GM21825 (cell line): Measurements from ENCODE around the gene DNPEP.
A peak's percentile ranks its signal among the peaks of the same experiment; 100 is the strongest.

ENCODE experiments used
- ATAC-seq: cut with Tn5 transposase; IDR thresholded peaks from one replicate; pipeline ENCODE4 v1.9.1; 2021; ENCODE audit warnings: mild to moderate bottlenecking, moderate library complexity; ENCODE audit not compliant: unreplicated experiment

The DNPEP gene

GRCh38 chr2:219368690-219369191 is 19.0 kb downstream of the DNPEP start:
- no peak for ATAC-seq

- ATAC-seq, result peak; percentile 89
Measured at GRCh38 chr2:219362524-219363164, 25.1 kb downstream of the DNPEP start.

GRCh38 chr2:219362072-219362471 is 25.6 kb downstream of the DNPEP start:
- no peak for ATAC-seq

GRCh38 chr2:219358170-219359075 is 29.3 kb downstream of the DNPEP start:
- no peak for ATAC-seq

GRCh38 chr2:219356834-219357233 is 30.9 kb downstream of the DNPEP start:
- no peak for ATAC-seq

GRCh38 chr2:219354582-219354981 is 33.1 kb downstream of the DNPEP start:
- no peak for ATAC-seq

- no peak for ATAC-seq
Measured at GRCh38 chr2:219353129-219353528, 34.6 kb downstream of the DNPEP start.

GRCh38 chr2:219352448-219353023 is 35.2 kb downstream of the DNPEP start:
- no peak for ATAC-seq

- no peak for ATAC-seq
Measured at GRCh38 chr2:219350710-219351221, 36.9 kb downstream of the DNPEP start.

GRCh38 chr2:219350215-219350614 is 37.5 kb downstream of the DNPEP start:
- no peak for ATAC-seq

- no peak for ATAC-seq
Measured at GRCh38 chr2:219344751-219345430, 42.8 kb downstream of the DNPEP start.

- ATAC-seq, result no peak
Measured at GRCh38 chr2:219335373-219335786, 52.3 kb downstream of the DNPEP start.

- ATAC-seq, result no peak
Measured at GRCh38 chr2:219334076-219334475, 53.6 kb downstream of the DNPEP start.

GRCh38 chr2:219332542-219332941 is 55.2 kb downstream of the DNPEP start, which contains the start of gene RESP18:
Gene RESP18, minus strand, starts transcription at chr2:219332744.
- ATAC-seq, result no peak

GRCh38 chr2:219331560-219332213 is 56.0 kb downstream of the DNPEP start:
- no peak for ATAC-seq

GRCh38 chr2:219327719-219328118 is 60.0 kb downstream of the DNPEP start:
- no peak for ATAC-seq

GRCh38 chr2:219325657-219326315 is 61.9 kb downstream of the DNPEP start:
- ATAC-seq, result no peak

- ATAC-seq, result no peak
Measured at GRCh38 chr2:219325136-219325535, 62.6 kb downstream of the DNPEP start.

- no peak for ATAC-seq
Measured at GRCh38 chr2:219323434-219323833, 64.3 kb downstream of the DNPEP start.
